Neuronal stem cell (in vitro differentiated cells): ENCODE results near the gene PKN3.
A peak's percentile ranks its signal among the peaks of the same experiment; 100 is the strongest.

ENCODE experiments used
- DNase-seq: peaks from one replicate; pipeline ENCODE4 v3.0.0-alpha.2; 2013; ENCODE audit warnings: low spot score
- H2AFZ ChIP-seq: one replicate; pipeline ENCODE4 v1.6.1; 2013; ENCODE audit warnings: mild to moderate bottlenecking, low read length, inconsistent platforms
- H2AK5ac ChIP-seq: 2 replicates; pipeline ENCODE4 v1.6.1; 2013; ENCODE audit warnings: low read depth, mild to moderate bottlenecking, inconsistent platforms, low read length, moderate library complexity, mixed read lengths
- H2BK120ac ChIP-seq: 2 replicates; pipeline ENCODE4 v1.6.1; 2013; ENCODE audit warnings: low read depth, mild to moderate bottlenecking, inconsistent platforms, low read length, moderate library complexity, mixed read lengths
- H2BK12ac ChIP-seq: one replicate; pipeline ENCODE4 v1.6.1; 2013; ENCODE audit warnings: low read length, inconsistent platforms
- H2BK15ac ChIP-seq: 2 replicates; pipeline ENCODE4 v1.6.1; 2013; ENCODE audit warnings: mild to moderate bottlenecking, low read length, inconsistent platforms, mixed read lengths
- H2BK5ac ChIP-seq: one replicate; pipeline ENCODE4 v1.6.1; 2013; ENCODE audit warnings: inconsistent platforms, mild to moderate bottlenecking, low read length, moderate library complexity
- H3K14ac ChIP-seq: one replicate; pipeline ENCODE4 v1.6.1; 2013; ENCODE audit warnings: low read length, inconsistent platforms
- H3K18ac ChIP-seq: 2 replicates; pipeline ENCODE4 v1.6.1; 2013; ENCODE audit warnings: low read length, inconsistent platforms
- H3K23ac ChIP-seq: 2 replicates; pipeline ENCODE4 v1.6.1; 2013; ENCODE audit warnings: low read depth, mild to moderate bottlenecking, mixed read lengths, low read length, inconsistent platforms; ENCODE audit not compliant: poor library complexity
- H3K27ac ChIP-seq: replicated peaks from 3 replicates; pipeline ENCODE4 v1.5.1; 2013; ENCODE audit warnings: low read length, inconsistent platforms
- H3K27me3 ChIP-seq, 3 experiments: 2 replicates each; pipeline ENCODE4 v1.6.1; 2013; ENCODE audit warnings: low read length in 3 of 3, mild to moderate bottlenecking in 2 of 3, inconsistent platforms in 1 of 3, low read depth in 1 of 3, mixed read lengths in 1 of 3, moderate library complexity in 1 of 3; ENCODE audit not compliant: control insufficient read depth in 3 of 3, insufficient read depth in 3 of 3
- H3K36me3 ChIP-seq, 2 donors: replicated peaks in 1 of 2; 2 replicates each; pipeline ENCODE4 v1.6.1; 2013; ENCODE audit warnings: low read length in 2 of 2; ENCODE audit not compliant: control insufficient read depth in 2 of 2, insufficient read depth in 2 of 2
- H3K4ac ChIP-seq: 2 replicates; pipeline ENCODE4 v1.6.1; 2013; ENCODE audit warnings: inconsistent platforms, mild to moderate bottlenecking, low read length, moderate library complexity
- H3K4me1 ChIP-seq, 2 donors: 1 replicate in 1 of 2; 2 replicates in 1 of 2; pipeline ENCODE4 v1.6.1; 2013; ENCODE audit warnings: low read length in 2 of 2, low read depth in 1 of 2; ENCODE audit not compliant: control insufficient read depth in 2 of 2, insufficient read depth in 1 of 2
- H3K4me2 ChIP-seq: one replicate; pipeline ENCODE4 v1.6.1; 2013; ENCODE audit warnings: mild to moderate bottlenecking, low read length, inconsistent platforms; ENCODE audit not compliant: insufficient read depth, poor library complexity, severe bottlenecking
- H3K4me3 ChIP-seq, 2 donors: 2 replicates each; pipeline ENCODE4 v1.5.1; 2013; ENCODE audit warnings: low read length in 2 of 2, mild to moderate bottlenecking in 2 of 2, inconsistent platforms in 1 of 2, moderate library complexity in 1 of 2
- H3K79me1 ChIP-seq: one replicate; pipeline ENCODE4 v1.6.1; 2013; ENCODE audit warnings: low read depth, mild to moderate bottlenecking, inconsistent platforms, low read length, moderate library complexity
- H3K9ac ChIP-seq: one replicate; pipeline ENCODE4 v1.6.1; 2013; ENCODE audit warnings: mild to moderate bottlenecking, low read depth, low read length, inconsistent platforms; ENCODE audit not compliant: poor library complexity
- H3K9me3 ChIP-seq, 2 donors: replicated peaks in 1 of 2; 2 replicates each; pipeline versions ENCODE3 to v1.6.1; 2013; ENCODE audit warnings: low read length in 2 of 2, mild to moderate bottlenecking in 2 of 2, inconsistent platforms in 1 of 2, low read depth in 1 of 2, mixed read lengths in 1 of 2, moderate library complexity in 1 of 2; ENCODE audit not compliant: control insufficient read depth in 2 of 2, insufficient read depth in 1 of 2
- H4K8ac ChIP-seq: one replicate; pipeline ENCODE4 v1.6.1; 2013; ENCODE audit warnings: low read depth, mild to moderate bottlenecking, inconsistent platforms, low read length, moderate library complexity
- H4K91ac ChIP-seq: one replicate; pipeline ENCODE4 v1.6.1; 2013; ENCODE audit warnings: low read length, low read depth, mild to moderate bottlenecking, inconsistent platforms; ENCODE audit not compliant: poor library complexity
- WGBS, 2 donors: extraction: QIAGEN DNeasy Blood & Tissue Kit; methylation state at CpG; one replicate each; pipeline ENCODE4 v1.1.7; 2013; ENCODE audit warnings: missing lambda C conversion rate in 2 of 2, mixed read lengths in 1 of 2; ENCODE audit not compliant: insufficient read length in 2 of 2, insufficient replicate concordance in 1 of 2; ENCODE audit errors: extremely low coverage in 2 of 2; 5-methylcytosine and 5-hydroxymethylcytosine counted together

The PKN3 gene

DNA sequence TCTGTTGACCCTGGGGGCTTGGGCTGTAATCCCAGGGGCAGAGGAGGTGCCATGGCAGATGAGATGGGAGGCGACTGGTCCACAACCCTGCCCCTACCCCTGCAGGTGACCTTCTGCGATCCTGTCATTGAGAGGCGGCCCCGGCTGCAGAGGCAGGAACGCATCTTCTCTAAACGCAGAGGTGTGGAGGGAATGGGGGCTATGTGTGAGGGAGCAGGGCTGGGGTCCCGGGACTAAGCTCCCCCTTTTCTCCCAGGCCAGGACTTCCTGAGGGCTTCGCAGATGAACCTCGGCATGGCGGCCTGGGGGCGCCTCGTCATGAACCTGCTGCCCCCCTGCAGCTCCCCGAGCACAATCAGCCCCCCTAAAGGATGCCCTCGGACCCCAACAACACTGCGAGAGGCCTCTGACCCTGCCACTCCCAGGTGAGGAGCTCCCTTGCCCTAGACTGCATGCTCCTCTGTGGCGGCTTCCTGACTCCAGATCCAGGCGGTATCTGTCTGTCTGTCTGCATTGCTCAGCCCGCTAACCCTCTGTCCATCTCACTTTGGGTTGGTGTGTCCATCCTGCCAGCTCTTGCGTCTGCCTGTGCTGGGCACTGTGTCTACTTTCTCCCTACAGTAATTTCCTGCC is 11.8 kb downstream of the PKN3 start:
- Histone ChIP-seq H4K91ac (no peak overlapping the region), H2BK12ac (no peak overlapping the region), H4K8ac (no peak overlapping the region), H3K4me1 (no peaks in the 10 kb centered on the region), H3K4me3 (no peak overlapping the region), H3K9me3 (no peaks in the 10 kb centered on the region), H3K23ac (no peak overlapping the region), H3K9ac (no peak overlapping the region), H3K18ac (no peak overlapping the region), H3K36me3 (peaks cover 12 to 66% of the 10 kb centered on the region in 2 donors), H3K4me2 (no peak overlapping the region), H2AFZ (no peak overlapping the region), H2BK15ac (no peak overlapping the region), H3K27ac (no peak overlapping the region), H3K79me1 (no peaks in the 10 kb centered on the region), H2BK120ac (no peak overlapping the region), H2AK5ac (no peak overlapping the region), H3K4ac (no peak overlapping the region), H3K14ac (no peak overlapping the region), H2BK5ac (no peak overlapping the region), H3K27me3 (no peaks in the 10 kb centered on the region)
- no CpG with 5 or more reads among the region's 19 CpGs for WGBS, 2 donors
- no peak for DNase-seq

DNA sequence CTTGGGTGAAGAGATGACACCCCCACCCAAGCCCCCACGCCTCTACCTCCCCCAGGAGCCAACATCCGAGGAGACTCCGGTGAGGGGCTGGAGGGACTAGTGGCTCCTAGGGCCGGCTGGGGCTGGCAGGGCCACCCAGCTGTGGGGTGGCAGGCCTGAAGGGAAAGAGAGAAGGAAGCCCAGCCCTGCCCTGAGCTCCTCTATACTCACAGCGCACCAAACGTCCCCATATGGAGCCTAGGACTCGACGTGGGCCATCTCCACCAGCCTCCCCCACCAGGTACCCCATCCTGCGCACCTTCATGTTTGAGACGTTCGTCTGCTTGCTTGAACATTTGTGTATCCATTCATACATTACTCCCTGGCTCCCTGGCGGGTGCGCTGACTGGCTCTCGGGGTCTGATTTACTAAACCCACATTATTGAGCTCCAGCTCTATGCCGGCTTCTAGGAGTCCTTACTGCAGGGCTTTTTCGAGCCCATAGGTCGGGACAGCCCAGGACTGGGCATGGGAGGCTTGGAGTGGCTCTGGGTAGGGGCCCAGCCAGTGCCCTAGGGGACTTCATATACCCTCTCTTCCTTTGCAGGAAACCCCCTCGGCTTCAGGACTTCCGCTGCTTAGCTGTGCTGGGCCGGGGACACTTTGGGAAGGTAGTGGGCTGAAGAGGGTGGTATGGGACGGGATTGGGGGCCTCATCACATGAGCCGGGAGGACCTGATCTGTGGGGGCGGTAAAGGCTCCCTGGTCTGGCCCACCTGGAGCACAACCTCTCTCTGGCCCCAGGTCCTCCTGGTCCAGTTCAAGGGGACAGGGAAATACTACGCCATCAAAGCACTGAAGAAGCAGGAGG is 12.5 kb downstream of the PKN3 start:
- no CpG with 5 or more reads among the region's 24 CpGs for WGBS, 2 donors
- Histone ChIP-seq H3K79me1 (no peaks in the 10 kb centered on the region), H2AFZ (no peak overlapping the region), H3K4me3 (peak overlapping the region in 1 of 2 donors; percentile 23), H3K18ac (no peak overlapping the region), H2BK15ac (no peak overlapping the region), H2AK5ac (no peak overlapping the region), H3K9ac (no peak overlapping the region), H3K27me3 (no peaks in the 10 kb centered on the region), H2BK120ac (no peak overlapping the region), H3K4me2 (no peak overlapping the region), H3K27ac (no peak overlapping the region), H2BK5ac (no peak overlapping the region), H3K4me1 (no peaks in the 10 kb centered on the region), H3K36me3 (peaks cover 12 to 71% of the 10 kb centered on the region in 2 donors), H3K14ac (no peak overlapping the region), H4K91ac (no peak overlapping the region), H4K8ac (no peak overlapping the region), H3K4ac (no peak overlapping the region), H3K9me3 (no peaks in the 10 kb centered on the region), H3K23ac (no peak overlapping the region), H2BK12ac (no peak overlapping the region)
- DNase-seq = no peak

DNA sequence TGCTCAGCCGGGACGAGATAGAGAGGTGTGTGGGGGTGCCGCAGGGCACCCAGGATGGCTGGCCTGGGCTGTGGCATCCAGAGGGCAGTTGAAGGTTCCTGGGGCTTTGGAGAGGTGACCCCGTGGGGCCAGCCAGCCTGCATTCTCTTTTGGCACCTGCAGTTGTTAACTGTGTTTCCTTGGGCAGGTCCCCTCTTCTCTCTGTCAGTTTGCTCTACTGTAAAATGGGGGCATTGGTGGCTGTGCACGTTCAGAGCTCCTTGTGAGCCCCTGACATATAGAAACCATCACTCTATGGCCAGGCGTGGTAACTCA is 13.1 kb downstream of the PKN3 start:
- Histone ChIP-seq H2BK120ac (no peak overlapping the region), H3K36me3 (peaks cover 12 to 73% of the 10 kb centered on the region in 2 donors), H3K9me3 (no peaks in the 10 kb centered on the region), H3K4me3 (peak overlapping the region in 1 of 2 donors; percentile 23), H3K18ac (no peak overlapping the region), H2AFZ (no peak overlapping the region), H2BK5ac (no peak overlapping the region), H3K14ac (no peak overlapping the region), H3K27ac (no peak overlapping the region), H4K91ac (no peak overlapping the region), H3K9ac (no peak overlapping the region), H2BK12ac (no peak overlapping the region), H3K4me1 (no peaks in the 10 kb centered on the region), H3K4me2 (no peak overlapping the region), H2BK15ac (no peak overlapping the region), H2AK5ac (no peak overlapping the region), H3K4ac (no peak overlapping the region), H3K27me3 (no peaks in the 10 kb centered on the region), H3K23ac (no peak overlapping the region), H3K79me1 (no peaks in the 10 kb centered on the region), H4K8ac (no peak overlapping the region)
- WGBS, 2 donors = no CpG with 5 or more reads among the region's 6 CpGs
- no peak for DNase-seq

GRCh38 chr9:128716581-128717254 is 14.4 kb downstream of the PKN3 start:
- Histone ChIP-seq H3K14ac (no peak overlapping the region), H3K27me3 (no peaks in the 10 kb centered on the region), H3K4me2 (no peak overlapping the region), H3K4ac (no peak overlapping the region), H3K23ac (peak overlapping the region; percentile 11), H3K79me1 (no peaks in the 10 kb centered on the region), H2BK120ac (no peak overlapping the region), H4K91ac (no peak overlapping the region), H3K9ac (peak overlapping the region; percentile 71), H2BK15ac (no peak overlapping the region), H3K18ac (no peak overlapping the region), H2AK5ac (no peak overlapping the region), H2BK12ac (no peak overlapping the region), H2AFZ (no peak overlapping the region), H3K4me3 (no peak overlapping the region), H3K27ac (no peak overlapping the region), H4K8ac (peak overlapping the region; percentile 19), H3K9me3 (no peaks in the 10 kb centered on the region), H2BK5ac (no peak overlapping the region), H3K4me1 (no peaks in the 10 kb centered on the region), H3K36me3 (peaks cover 17 to 75% of the 10 kb centered on the region in 2 donors)
- WGBS, 2 donors = no CpG with 5 or more reads among the region's 7 CpGs
- no peak for DNase-seq
